ENCODE results near the gene UBE2R2.
"Not testable (repeated sequence)": the region's sequence is repeated elsewhere in the genome, so short reads cannot be mapped to it uniquely, and the experiment has no call there.

UBE2R2 gene

DNA sequence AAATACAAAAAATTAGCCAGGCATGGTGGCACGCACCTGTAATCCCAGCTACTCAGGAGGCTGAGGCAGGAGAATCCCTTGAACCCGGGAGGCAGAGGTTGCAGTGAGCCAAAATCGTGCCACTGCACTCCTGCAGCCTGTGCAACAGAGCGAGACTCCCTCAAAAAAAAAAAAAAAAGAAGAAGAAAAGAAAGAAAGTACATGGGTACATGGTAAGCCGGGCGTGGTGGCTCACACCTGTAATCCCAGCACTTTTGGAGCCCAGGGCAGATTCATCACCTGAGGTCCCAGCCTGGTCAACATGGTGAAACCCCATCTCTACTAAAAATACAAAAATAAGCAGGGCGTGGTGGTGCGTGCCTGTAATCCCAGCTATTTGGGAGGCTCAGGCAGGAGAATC lies 46.1 kb downstream of the UBE2R2 start:
- not testable (repeated sequence) for H3K9me3 ChIP-seq (ENCODE audit: control insufficient read depth in 2 of 2, low read length in 2 of 2); H3K9ac ChIP-seq (ENCODE audit: low read length in 2 of 2); H3K27ac ChIP-seq (ENCODE audit: low read length); H3K36me3 ChIP-seq (ENCODE audit: control insufficient read depth in 2 of 2, insufficient read depth in 2 of 2, low read length in 2 of 2); H3K4me1 ChIP-seq (ENCODE audit: control insufficient read depth, insufficient read depth, low read length); H3K27me3 ChIP-seq (ENCODE audit: control insufficient read depth in 1 of 2, insufficient read depth in 2 of 2, low read length in 2 of 2); H3K4me3 ChIP-seq (ENCODE audit: low read length in 2 of 2)

- no peaks in the 10 kb centered on the region for H3K36me3 ChIP-seq (ENCODE audit: control insufficient read depth in 2 of 2, insufficient read depth in 2 of 2, low read length in 2 of 2)
- peaks cover 14% of the 10 kb centered on the region for H3K4me1 ChIP-seq (ENCODE audit: control insufficient read depth, insufficient read depth, low read length)
- H3K27ac ChIP-seq (ENCODE audit: low read length): no peak overlapping the region
- H3K27me3 ChIP-seq (ENCODE audit: control insufficient read depth in 1 of 2, insufficient read depth in 2 of 2, low read length in 2 of 2): no peaks in the 10 kb centered on the region
- no peak overlapping the region for H3K9ac ChIP-seq (ENCODE audit: low read length in 2 of 2)
- no peaks in the 10 kb centered on the region for H3K9me3 ChIP-seq (ENCODE audit: control insufficient read depth in 2 of 2, low read length in 2 of 2)
- H3K4me3 ChIP-seq (ENCODE audit: low read length in 2 of 2): peak overlapping the region in 1 of 2 donors; percentile 40
Observed at GRCh38 chr9:33867747-33868439, 50.9 kb downstream of the UBE2R2 start.

GRCh38 chr9:33868440-33868973 lies 51.5 kb downstream of the UBE2R2 start:
- Histone ChIP-seq H3K36me3 (ENCODE audit: control insufficient read depth in 2 of 2, insufficient read depth in 2 of 2, low read length in 2 of 2) (no peaks in the 10 kb centered on the region), H3K4me1 (ENCODE audit: control insufficient read depth, insufficient read depth, low read length) (peaks cover 14% of the 10 kb centered on the region), H3K4me3 (ENCODE audit: low read length in 2 of 2) (peak overlapping the region in 1 of 2 donors; percentile 15), H3K9me3 (ENCODE audit: control insufficient read depth in 2 of 2, low read length in 2 of 2) (no peaks in the 10 kb centered on the region), H3K27ac (ENCODE audit: low read length) (no peak overlapping the region), H3K27me3 (ENCODE audit: control insufficient read depth in 1 of 2, insufficient read depth in 2 of 2, low read length in 2 of 2) (no peaks in the 10 kb centered on the region), H3K9ac (ENCODE audit: low read length in 2 of 2) (no peak overlapping the region)

GRCh38 chr9:33869243-33869642 lies 52.3 kb downstream of the UBE2R2 start:
- not testable (repeated sequence) for H3K27me3 ChIP-seq (ENCODE audit: control insufficient read depth in 1 of 2, insufficient read depth in 2 of 2, low read length in 2 of 2); H3K9me3 ChIP-seq (ENCODE audit: control insufficient read depth in 2 of 2, low read length in 2 of 2); H3K36me3 ChIP-seq (ENCODE audit: control insufficient read depth in 2 of 2, insufficient read depth in 2 of 2, low read length in 2 of 2); H3K9ac ChIP-seq (ENCODE audit: low read length in 2 of 2); H3K27ac ChIP-seq (ENCODE audit: low read length); H3K4me3 ChIP-seq (ENCODE audit: low read length in 2 of 2)
- H3K4me1 ChIP-seq (ENCODE audit: control insufficient read depth, insufficient read depth, low read length): peaks cover 14% of the 10 kb centered on the region

GRCh38 chr9:33877727-33878489 lies 60.9 kb downstream of the UBE2R2 start:
- no peaks in the 10 kb centered on the region for H3K36me3 ChIP-seq (ENCODE audit: control insufficient read depth in 2 of 2, insufficient read depth in 2 of 2, low read length in 2 of 2)
- H3K27ac ChIP-seq (ENCODE audit: low read length): no peak overlapping the region
- no peaks in the 10 kb centered on the region for H3K27me3 ChIP-seq (ENCODE audit: control insufficient read depth in 1 of 2, insufficient read depth in 2 of 2, low read length in 2 of 2)
- no peak overlapping the region for H3K4me3 ChIP-seq (ENCODE audit: low read length in 2 of 2)
- H3K9me3 ChIP-seq (ENCODE audit: control insufficient read depth in 2 of 2, low read length in 2 of 2): no peaks in the 10 kb centered on the region
- H3K4me1 ChIP-seq (ENCODE audit: control insufficient read depth, insufficient read depth, low read length): peaks cover 9% of the 10 kb centered on the region
- H3K9ac ChIP-seq (ENCODE audit: low read length in 2 of 2): no peak overlapping the region

- Histone ChIP-seq H3K9ac (ENCODE audit: low read length in 2 of 2) (no peak overlapping the region), H3K9me3 (ENCODE audit: control insufficient read depth in 2 of 2, low read length in 2 of 2) (no peaks in the 10 kb centered on the region), H3K4me1 (ENCODE audit: control insufficient read depth, insufficient read depth, low read length) (peaks cover 9% of the 10 kb centered on the region), H3K27ac (ENCODE audit: low read length) (no peak overlapping the region), H3K27me3 (ENCODE audit: control insufficient read depth in 1 of 2, insufficient read depth in 2 of 2, low read length in 2 of 2) (no peaks in the 10 kb centered on the region), H3K4me3 (ENCODE audit: low read length in 2 of 2) (no peak overlapping the region), H3K36me3 (ENCODE audit: control insufficient read depth in 2 of 2, insufficient read depth in 2 of 2, low read length in 2 of 2) (no peaks in the 10 kb centered on the region)
Observed at GRCh38 chr9:33878691-33879366, 61.9 kb downstream of the UBE2R2 start.

DNA sequence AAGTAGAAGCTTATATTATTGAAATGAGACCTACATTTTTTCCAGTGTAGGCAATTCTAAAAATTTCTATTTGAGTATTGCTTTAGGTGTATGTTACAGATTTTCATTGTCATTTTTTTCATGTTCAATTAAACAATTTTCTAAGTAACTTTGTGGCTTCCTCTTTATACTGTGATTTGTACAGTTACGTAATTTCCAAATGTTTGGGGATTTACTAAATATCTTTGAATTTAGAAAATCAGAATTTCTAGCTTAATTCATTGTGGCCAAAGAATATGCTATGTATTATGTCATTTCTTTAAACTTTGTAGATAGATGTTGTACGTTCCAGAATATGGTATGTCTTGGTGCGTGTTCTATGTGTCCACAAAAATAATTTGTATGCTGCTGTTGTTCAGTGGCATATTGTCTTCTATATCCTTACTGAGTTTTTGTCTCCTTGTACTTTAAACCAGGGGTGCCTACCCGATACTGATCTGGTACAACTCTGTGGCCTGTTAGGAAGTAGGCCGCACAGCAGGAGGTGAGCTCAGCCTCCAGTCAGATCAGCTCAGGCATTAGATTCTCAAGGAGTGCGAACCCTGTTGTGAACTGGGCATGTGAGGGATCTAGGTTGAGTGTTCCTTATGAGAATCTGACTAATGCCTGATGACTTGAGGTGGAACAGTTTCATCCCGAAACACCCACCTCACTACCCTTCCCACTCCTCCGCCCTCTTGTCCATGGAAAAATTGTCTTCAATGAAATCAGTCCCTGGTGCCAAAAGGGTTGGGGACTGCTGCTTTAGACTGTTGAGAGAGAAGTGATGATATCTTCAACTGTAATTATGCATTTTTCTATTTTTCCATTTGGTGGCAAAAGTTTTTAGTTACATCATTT lies 63.5 kb downstream of the UBE2R2 start:
- Histone ChIP-seq H3K27ac (ENCODE audit: low read length) (no peak overlapping the region), H3K27me3 (ENCODE audit: control insufficient read depth in 1 of 2, insufficient read depth in 2 of 2, low read length in 2 of 2) (no peaks in the 10 kb centered on the region), H3K9ac (ENCODE audit: low read length in 2 of 2) (no peak overlapping the region), H3K4me1 (ENCODE audit: control insufficient read depth, insufficient read depth, low read length) (peaks cover 13% of the 10 kb centered on the region), H3K36me3 (ENCODE audit: control insufficient read depth in 2 of 2, insufficient read depth in 2 of 2, low read length in 2 of 2) (no peaks in the 10 kb centered on the region), H3K4me3 (ENCODE audit: low read length in 2 of 2) (no peak overlapping the region), H3K9me3 (ENCODE audit: control insufficient read depth in 2 of 2, low read length in 2 of 2) (no peaks in the 10 kb centered on the region)

DNA sequence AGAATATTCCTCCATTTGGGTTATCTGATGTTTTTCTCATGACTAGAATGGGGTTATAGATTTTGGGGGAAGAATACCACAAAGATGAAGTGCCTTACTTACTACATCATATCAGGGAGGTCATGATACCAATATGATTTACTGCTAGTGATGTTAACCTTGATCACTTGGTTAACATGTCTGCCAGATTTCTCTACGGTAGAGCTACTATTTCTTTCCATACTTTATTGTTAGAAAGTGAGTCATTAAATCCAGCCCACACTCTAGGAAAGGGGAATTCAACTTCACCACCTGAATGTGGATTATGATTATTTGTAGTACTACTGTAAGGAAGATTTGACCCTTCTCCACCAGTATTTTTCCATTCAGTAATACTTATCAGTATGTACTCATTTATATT lies 64.7 kb downstream of the UBE2R2 start:
- Histone ChIP-seq H3K4me1 (ENCODE audit: control insufficient read depth, insufficient read depth, low read length) (peaks cover 14% of the 10 kb centered on the region), H3K27ac (ENCODE audit: low read length) (no peak overlapping the region)

GRCh38 chr9:33884856-33885701 lies 68.1 kb downstream of the UBE2R2 start:
- Histone ChIP-seq H3K9me3 (ENCODE audit: control insufficient read depth in 2 of 2, low read length in 2 of 2) (no peaks in the 10 kb centered on the region), H3K27ac (ENCODE audit: low read length) (no peak overlapping the region), H3K9ac (ENCODE audit: low read length in 2 of 2) (no peak overlapping the region), H3K27me3 (ENCODE audit: control insufficient read depth in 1 of 2, insufficient read depth in 2 of 2, low read length in 2 of 2) (no peaks in the 10 kb centered on the region), H3K4me3 (ENCODE audit: low read length in 2 of 2) (no peak overlapping the region), H3K36me3 (ENCODE audit: control insufficient read depth in 2 of 2, insufficient read depth in 2 of 2, low read length in 2 of 2) (no peaks in the 10 kb centered on the region), H3K4me1 (ENCODE audit: control insufficient read depth, insufficient read depth, low read length) (peaks cover 4% of the 10 kb centered on the region)

More for the DNA sequence above, 64.7 kb downstream of the UBE2R2 start:
- Histone ChIP-seq H3K9me3 (ENCODE audit: control insufficient read depth in 2 of 2, low read length in 2 of 2) (no peaks in the 10 kb centered on the region), H3K9ac (ENCODE audit: low read length in 2 of 2) (no peak overlapping the region), H3K36me3 (ENCODE audit: control insufficient read depth in 2 of 2, insufficient read depth in 2 of 2, low read length in 2 of 2) (no peaks in the 10 kb centered on the region), H3K4me3 (ENCODE audit: low read length in 2 of 2) (no peak overlapping the region), H3K27me3 (ENCODE audit: control insufficient read depth in 1 of 2, insufficient read depth in 2 of 2, low read length in 2 of 2) (no peaks in the 10 kb centered on the region)

Data from stomach smooth muscle (tissue), 2 donors.